GM19043 (cell line): ENCODE measurements around the gene KLK7.

Experiments
- ATAC-seq: cut with Tn5 transposase; IDR thresholded peaks from one replicate; pipeline ENCODE4 v1.9.1; 2021; ENCODE audit warnings: low read depth; ENCODE audit not compliant: unreplicated experiment

Gene KLK7

GRCh38 chr19:50939596-50939995, 44.1 kb downstream of the KLK7 start:
- no peak for ATAC-seq

- ATAC-seq: no peak
These were observed 50.1 kb downstream of the KLK7 start for GRCh38 chr19:50933640-50934039.

GRCh38 chr19:50932690-50933083, 51.0 kb downstream of the KLK7 start:
- no peak for ATAC-seq

GRCh38 chr19:50932018-50932689, 51.6 kb downstream of the KLK7 start:
- no peak for ATAC-seq

- no peak for ATAC-seq
These were observed 52.7 kb downstream of the KLK7 start for GRCh38 chr19:50931023-50931422.

- no peak for ATAC-seq
These were observed 54.9 kb downstream of the KLK7 start for GRCh38 chr19:50928831-50929230.
